DND-41 (cell line): ENCODE measurements around the gene RPH3AL.

Experiments
- ATAC-seq: fragments of 200-7000 bp; cut with Tn5 transposase; 3 replicates; pipeline ENCODE4 v1.9.1; 2021; ENCODE audit warnings: low read depth; ENCODE audit not compliant: insufficient read depth
- DNase-seq: peaks from one replicate; pipeline ENCODE4 v3.0.0-alpha.2; 2020
- H2AFZ ChIP-seq: 2 replicates; pipeline ENCODE4 v1.6.0; 2012; ENCODE audit warnings: low read depth, low read length
- H3K27ac ChIP-seq: 2 replicates; pipeline ENCODE4 v1.5.1; 2012; ENCODE audit warnings: low read length, inconsistent platforms
- H3K27me3 ChIP-seq: fragments of 200-600 bp; sonication (generic); 2 replicates; pipeline ENCODE4 v1.6.0; 2012; ENCODE audit warnings: low read length, mild to moderate bottlenecking, inconsistent platforms; ENCODE audit not compliant: insufficient read depth, poor library complexity
- H3K36me3 ChIP-seq: 2 replicates; pipeline ENCODE4 v1.5.1; 2012; ENCODE audit warnings: low read length, inconsistent platforms; ENCODE audit not compliant: insufficient read depth
- H3K4me1 ChIP-seq: 2 replicates; pipeline ENCODE4 v1.5.1; 2012; ENCODE audit warnings: mild to moderate bottlenecking, low read length; ENCODE audit not compliant: insufficient read depth
- H3K4me2 ChIP-seq: 2 replicates; pipeline ENCODE4 v1.6.0; 2012; ENCODE audit warnings: mild to moderate bottlenecking, moderate library complexity, low read length, inconsistent platforms; ENCODE audit not compliant: insufficient read depth
- H3K4me3 ChIP-seq, 2 experiments: fragments of 200-600 bp in 1 of 2; shearing (Covaris generic) in 1 of 2; 2 replicates each; pipeline ENCODE4 v1.5.1; 2012 to 2016; ENCODE audit warnings: inconsistent platforms in 2 of 2, low read length in 2 of 2, mild to moderate bottlenecking in 2 of 2, low read depth in 1 of 2, moderate library complexity in 1 of 2
- H3K79me2 ChIP-seq: 2 replicates; pipeline ENCODE4 v1.6.0; 2012; ENCODE audit warnings: low read length, inconsistent platforms; ENCODE audit not compliant: insufficient read depth
- H3K9ac ChIP-seq: 2 replicates; pipeline ENCODE4 v1.6.0; 2012; ENCODE audit warnings: low read depth, mild to moderate bottlenecking, inconsistent platforms, low read length, moderate library complexity
- H3K9me3 ChIP-seq: 2 replicates; pipeline ENCODE4 v1.5.1; 2012; ENCODE audit warnings: low read length, moderate library complexity, mild to moderate bottlenecking, inconsistent platforms; ENCODE audit not compliant: insufficient read depth, severe bottlenecking
- H4K20me1 ChIP-seq: 2 replicates; pipeline ENCODE4 v1.6.0; 2012; ENCODE audit warnings: low read length; ENCODE audit not compliant: insufficient read depth
- EZH2 ChIP-seq: IDR thresholded peaks from 3 replicates; pipeline ENCODE4 v1.6.1; 2012; ENCODE audit warnings: borderline replicate concordance, low read depth, mild to moderate bottlenecking, moderate library complexity, low read length, inconsistent platforms; ENCODE audit not compliant: severe bottlenecking
- TF ChIP-seq, protein P1 (sequence below): IDR thresholded peaks from 2 replicates; pipeline ENCODE4 v1.5.1; 2012; ENCODE audit warnings: borderline replicate concordance, low read length, moderate library complexity, mild to moderate bottlenecking; ENCODE audit not compliant: poor library complexity, severe bottlenecking; ENCODE audit errors: extremely low read depth

Gene RPH3AL

DNA sequence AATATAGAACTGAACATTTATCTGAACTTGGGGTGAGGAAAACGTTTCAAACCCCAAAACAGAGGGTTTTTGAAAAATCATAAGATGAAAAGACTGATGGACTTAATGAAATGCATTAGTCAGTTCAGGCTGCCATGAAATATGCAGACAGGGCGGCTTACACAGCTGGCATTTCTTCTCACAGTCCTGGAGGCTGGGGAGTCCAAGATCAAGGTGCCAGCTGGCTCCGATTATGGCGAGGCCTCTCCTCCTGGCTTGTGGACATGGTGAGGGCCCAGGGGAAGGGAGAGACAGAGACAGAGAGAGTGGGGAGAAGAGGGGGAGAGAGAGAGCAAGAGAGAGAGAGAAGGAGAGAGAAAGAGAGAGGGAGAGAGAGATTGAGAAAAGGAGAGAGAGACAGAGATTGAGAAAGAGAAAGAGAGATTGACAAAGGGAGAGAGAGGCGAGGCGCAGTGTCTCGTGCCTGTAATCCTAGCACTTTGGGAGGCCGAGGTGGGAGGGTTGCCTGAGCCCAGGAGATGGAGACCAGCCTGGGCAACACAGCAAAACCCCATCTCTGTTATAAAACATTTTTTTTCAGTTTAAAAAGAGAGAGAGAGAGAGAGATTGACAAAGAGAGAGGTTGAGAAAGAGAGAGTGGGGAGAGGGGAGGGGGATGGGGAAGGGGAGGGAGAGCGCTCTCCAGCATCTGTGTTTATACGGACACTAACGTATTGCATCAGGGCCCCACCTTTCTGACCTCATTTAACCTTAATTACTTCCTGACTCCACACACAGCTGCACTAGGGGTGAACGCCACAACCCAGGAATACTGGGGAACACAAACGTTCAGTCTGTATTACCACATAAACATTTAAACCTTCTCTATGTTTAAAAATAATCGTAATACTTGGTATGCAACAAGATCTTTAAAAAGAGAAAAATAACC is 24.6 kb upstream of the RPH3AL start:
- Histone ChIP-seq H3K4me3 (no peak overlapping the region), H2AFZ (no peak overlapping the region), H3K79me2 (no peaks in the 10 kb centered on the region), H3K36me3 (no peaks in the 10 kb centered on the region), H3K27ac (no peak overlapping the region), H3K9ac (no peak overlapping the region), H3K4me1 (peaks cover 14% of the 10 kb centered on the region), H3K27me3 (peaks cover 3% of the 10 kb centered on the region), H3K9me3 (no peaks in the 10 kb centered on the region), H3K4me2 (no peak overlapping the region), H4K20me1 (peaks cover 3% of the 10 kb centered on the region; the same call in 1 of the 2 replicates)
- no peak for ATAC-seq
- TF ChIP-seq, protein P1, sequence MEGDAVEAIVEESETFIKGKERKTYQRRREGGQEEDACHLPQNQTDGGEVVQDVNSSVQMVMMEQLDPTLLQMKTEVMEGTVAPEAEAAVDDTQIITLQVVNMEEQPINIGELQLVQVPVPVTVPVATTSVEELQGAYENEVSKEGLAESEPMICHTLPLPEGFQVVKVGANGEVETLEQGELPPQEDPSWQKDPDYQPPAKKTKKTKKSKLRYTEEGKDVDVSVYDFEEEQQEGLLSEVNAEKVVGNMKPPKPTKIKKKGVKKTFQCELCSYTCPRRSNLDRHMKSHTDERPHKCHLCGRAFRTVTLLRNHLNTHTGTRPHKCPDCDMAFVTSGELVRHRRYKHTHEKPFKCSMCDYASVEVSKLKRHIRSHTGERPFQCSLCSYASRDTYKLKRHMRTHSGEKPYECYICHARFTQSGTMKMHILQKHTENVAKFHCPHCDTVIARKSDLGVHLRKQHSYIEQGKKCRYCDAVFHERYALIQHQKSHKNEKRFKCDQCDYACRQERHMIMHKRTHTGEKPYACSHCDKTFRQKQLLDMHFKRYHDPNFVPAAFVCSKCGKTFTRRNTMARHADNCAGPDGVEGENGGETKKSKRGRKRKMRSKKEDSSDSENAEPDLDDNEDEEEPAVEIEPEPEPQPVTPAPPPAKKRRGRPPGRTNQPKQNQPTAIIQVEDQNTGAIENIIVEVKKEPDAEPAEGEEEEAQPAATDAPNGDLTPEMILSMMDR, result no peak
- TF ChIP-seq EZH2, result no peak
- DNase-seq, result peak; percentile 14

DNA sequence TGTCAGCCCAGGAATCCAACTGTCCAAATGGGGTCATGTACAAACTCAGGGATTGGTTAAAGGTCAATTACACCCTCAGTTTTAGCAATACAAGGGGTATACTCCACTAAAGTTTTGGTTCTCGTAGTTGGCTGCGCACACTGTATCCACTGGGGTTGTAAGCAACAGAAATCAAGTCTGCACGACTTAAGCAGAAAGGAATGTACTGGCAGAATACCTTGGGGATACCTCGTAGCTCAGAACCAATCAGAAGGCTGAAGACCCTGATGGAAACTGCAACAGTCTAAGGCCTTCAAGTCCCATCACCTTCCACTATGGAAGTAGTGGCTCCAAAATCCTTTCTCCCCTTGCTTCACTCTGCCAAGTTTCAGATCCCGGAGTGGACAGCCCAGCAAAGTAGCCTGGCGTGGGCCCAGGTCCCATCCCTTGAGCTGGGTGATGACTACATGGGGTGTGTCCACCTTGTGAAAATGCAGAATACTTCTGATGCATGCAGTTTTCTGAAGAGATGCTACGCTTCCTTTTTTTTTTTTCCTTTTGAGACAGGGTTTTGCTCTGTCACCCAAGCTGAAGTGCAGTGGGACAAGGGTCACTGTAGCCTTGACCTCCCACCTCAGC is 21.1 kb upstream of the RPH3AL start:
- Histone ChIP-seq H4K20me1 (no peaks in the 10 kb centered on the region), H3K27ac (no peak overlapping the region), H2AFZ (no peak overlapping the region), H3K4me2 (no peak overlapping the region), H3K9ac (no peak overlapping the region), H3K36me3 (no peaks in the 10 kb centered on the region), H3K79me2 (no peaks in the 10 kb centered on the region), H3K4me1 (peaks cover 14% of the 10 kb centered on the region), H3K27me3 (peaks cover 3% of the 10 kb centered on the region), H3K4me3 (no peak overlapping the region), H3K9me3 (no peaks in the 10 kb centered on the region)
- DNase-seq (no peak), ATAC-seq (no peak)
- TF ChIP-seq, protein P1, result no peak
- TF ChIP-seq EZH2, result no peak

DNA sequence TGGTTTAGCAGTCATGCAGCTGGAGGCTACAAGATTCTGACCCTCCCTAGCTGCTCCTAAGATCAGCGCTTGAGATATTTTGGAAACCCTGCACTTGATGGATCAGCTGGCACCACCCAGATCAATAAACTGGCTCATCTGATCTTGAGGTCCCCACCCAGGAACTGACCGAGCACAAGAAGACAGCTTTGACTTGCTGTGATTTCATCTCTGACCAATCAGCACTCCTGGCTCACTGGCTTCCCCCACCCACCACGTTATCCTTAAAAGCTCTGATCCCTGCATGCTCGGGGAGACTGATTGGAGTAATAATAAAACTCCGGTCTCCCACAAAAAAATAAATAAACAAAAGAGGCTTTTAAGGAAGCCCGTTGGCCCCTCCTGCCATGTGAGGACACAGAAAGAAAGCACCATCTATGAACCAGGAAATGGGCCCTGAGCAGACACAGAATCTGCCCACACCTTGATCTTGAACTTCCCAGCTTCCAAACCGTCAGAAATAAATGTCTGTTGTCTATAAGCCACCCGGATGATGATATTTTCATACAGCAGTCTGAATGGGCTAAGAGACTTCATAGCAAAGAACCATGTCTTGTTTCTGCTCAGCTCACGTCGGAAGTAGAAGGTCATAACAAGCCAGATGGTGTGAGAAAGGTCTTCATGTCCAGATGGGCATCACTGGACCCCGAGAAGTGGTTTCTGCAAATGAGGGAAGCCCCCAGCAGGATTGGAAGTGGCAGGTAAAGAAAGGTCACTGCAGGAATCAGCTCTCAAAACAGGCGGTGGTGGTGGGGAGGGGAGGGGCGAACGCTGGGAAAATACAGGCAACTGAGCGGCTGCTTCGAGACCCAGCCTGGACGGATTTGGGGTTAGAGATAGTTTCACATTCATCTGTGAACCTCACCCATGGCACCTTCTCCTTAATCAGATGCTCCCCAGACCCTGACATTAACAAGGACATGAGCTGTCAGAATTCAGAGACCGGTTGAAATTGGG is 19.8 kb upstream of the RPH3AL start:
- H3K4me2 ChIP-seq, result no peak overlapping the region
- H3K36me3 ChIP-seq, result no peaks in the 10 kb centered on the region
- H4K20me1 ChIP-seq, result no peaks in the 10 kb centered on the region
- ATAC-seq (no peak), DNase-seq (no peak)
- no peak overlapping the region for H2AFZ ChIP-seq
- H3K4me3 ChIP-seq, result no peak overlapping the region
- H3K79me2 ChIP-seq, result no peaks in the 10 kb centered on the region
- H3K4me1 ChIP-seq, result peaks cover 7% of the 10 kb centered on the region
- H3K9ac ChIP-seq, result no peak overlapping the region
- H3K9me3 ChIP-seq, result no peaks in the 10 kb centered on the region
- no peak for TF ChIP-seq EZH2
- TF ChIP-seq, protein P1, result no peak
- no peak overlapping the region for H3K27ac ChIP-seq
- H3K27me3 ChIP-seq, result peaks cover under 1% of the 10 kb centered on the region
